B cell (primary cell): Measurements from ENCODE around the gene MAN2A2. TPM values are rescaled to one million over a fixed set of nuclear protein-coding genes. Genes with fewer than 3 reads are reported as not detected.
"Not testable (repeated sequence)": the region's sequence is repeated elsewhere in the genome, so short reads cannot be mapped to it uniquely, and the experiment has no call there.

Source experiments
- ATAC-seq: fragments of 200-7000 bp; cut with Tn5 transposase; one replicate; pipeline ENCODE4 v1.10.0; 2021; ENCODE audit warnings: low read depth, mild to moderate bottlenecking, moderate number of reproducible peaks, moderate library complexity
- CTCF ChIA-PET: fragments of 350-600 bp; sonication (Branson Sonifier 250); formaldehyde crosslinking; loops from one replicate; lab custom pipeline; 2021; ENCODE audit warnings: antibody characterized with exemption, inconsistent platforms; lab: Charles Lee
- POLR2A ChIA-PET: fragments of 350-600 bp; sonication (Branson Sonifier 250); formaldehyde crosslinking; loops from one replicate; lab custom pipeline; 2021; ENCODE audit warnings: antibody characterized with exemption; lab: Charles Lee
- DNase-seq: peaks from one replicate; pipeline ENCODE4 v3.0.0; 2013
- H2AFZ ChIP-seq: 2 replicates; pipeline ENCODE4 v1.6.1; 2012; ENCODE audit warnings: mild to moderate bottlenecking, low read depth, low read length; ENCODE audit not compliant: insufficient read depth, poor library complexity, severe bottlenecking
- H3K27ac ChIP-seq, 2 donors: 1 replicate in 1 of 2; 2 replicates in 1 of 2; pipeline ENCODE4 v1.5.1; 2012 to 2013; ENCODE audit warnings: low read length in 2 of 2, mild to moderate bottlenecking in 2 of 2, moderate library complexity in 1 of 2
- H3K27me3 ChIP-seq, 4 experiments: fragments of 200-600 bp in 1 of 4; sonication (generic) in 1 of 4; replicated peaks in 1 of 4; 1 replicate in 2 of 4; 2 replicates in 2 of 4; pipeline versions ENCODE4 v1.6.1 to v1.7.0; 2013 to 2016; ENCODE audit warnings: low read length in 3 of 4, mild to moderate bottlenecking in 2 of 4, mixed read lengths in 1 of 4, moderate library complexity in 1 of 4; ENCODE audit not compliant: insufficient read depth in 4 of 4, control insufficient read depth in 3 of 4; ENCODE audit errors: control extremely low read depth in 1 of 4
- H3K36me3 ChIP-seq, 2 experiments: replicated peaks in 1 of 2; 1 replicate in 1 of 2; 2 replicates in 1 of 2; pipeline versions ENCODE4 v1.6.1 to v1.7.1; 2013; ENCODE audit warnings: low read length in 1 of 2; ENCODE audit not compliant: insufficient read depth in 2 of 2, control insufficient read depth in 1 of 2; ENCODE audit errors: control extremely low read depth in 1 of 2, extremely low read depth in 1 of 2
- H3K4me1 ChIP-seq, 2 donors: fragments of 200-600 bp in 1 of 2; sonication (generic) in 1 of 2; 1 replicate in 1 of 2; 2 replicates in 1 of 2; pipeline versions ENCODE4 v1.5.1 to v1.6.1; 2013 to 2017; ENCODE audit warnings: low read length in 2 of 2; ENCODE audit not compliant: control insufficient read depth in 2 of 2, insufficient read depth in 2 of 2
- H3K4me2 ChIP-seq: replicated peaks from 2 replicates; pipeline ENCODE3; 2012; ENCODE audit warnings: mild to moderate bottlenecking, low read depth, low read length; ENCODE audit not compliant: poor library complexity, severe bottlenecking
- H3K4me3 ChIP-seq, 5 experiments: fragments of 200-600 bp in 1 of 5; sonication (generic) in 1 of 5; 1 replicate in 3 of 5; 2 replicates in 2 of 5; pipeline versions ENCODE4 v1.5.1 to v1.7.0; 2011 to 2016; ENCODE audit warnings: low read length in 4 of 5, mild to moderate bottlenecking in 4 of 5, low read depth in 2 of 5, control low read depth in 1 of 5, moderate library complexity in 1 of 5; ENCODE audit not compliant: insufficient read depth in 1 of 5; ENCODE audit errors: control extremely low read depth in 1 of 5, extremely low read depth in 1 of 5
- H3K79me2 ChIP-seq: fragments of 200-600 bp; sonication (generic); one replicate; pipeline ENCODE4 v1.6.0; 2016; ENCODE audit warnings: low read length; ENCODE audit not compliant: control insufficient read depth, insufficient read depth
- H3K9ac ChIP-seq: fragments of 200-600 bp; sonication (generic); 2 replicates; pipeline ENCODE4 v1.6.1; 2017; ENCODE audit warnings: mild to moderate bottlenecking, low read length, moderate library complexity
- H3K9me3 ChIP-seq, 3 donors: one replicate each; pipeline versions ENCODE4 v1.6.1 to v1.7.1; 2013; ENCODE audit warnings: low read length in 2 of 3; ENCODE audit not compliant: control insufficient read depth in 2 of 3, insufficient read depth in 1 of 3; ENCODE audit errors: control extremely low read depth in 1 of 3
- H4K20me1 ChIP-seq: 2 replicates; pipeline ENCODE4 v1.6.0; 2012; ENCODE audit warnings: mild to moderate bottlenecking, low read length; ENCODE audit not compliant: insufficient read depth, control insufficient read depth, poor library complexity, severe bottlenecking
- H3K27ac Mint-ChIP-seq: one replicate; pipeline ENCODE4 v1.8.0; 2021; ENCODE audit warnings: mixed read lengths
- H3K27me3 Mint-ChIP-seq: one replicate; pipeline ENCODE4 v1.8.0; 2021; ENCODE audit warnings: mixed read lengths
- H3K4me1 Mint-ChIP-seq: one replicate; pipeline ENCODE4 v1.8.0; 2021; ENCODE audit warnings: mixed read lengths
- H3K4me3 Mint-ChIP-seq: one replicate; pipeline ENCODE4 v1.8.0; 2021; ENCODE audit warnings: mixed read lengths
- H3K9me3 Mint-ChIP-seq: one replicate; pipeline ENCODE4 v1.8.0; 2022; ENCODE audit warnings: mixed read lengths; ENCODE audit not compliant: insufficient read depth
- CTCF ChIP-seq: fragments of 200-600 bp; IDR thresholded peaks from one replicate; pipeline ENCODE4 v1.8.0; 2022; ENCODE audit warnings: antibody characterized with exemption, mild to moderate bottlenecking
- EZH2 ChIP-seq: IDR thresholded peaks from 2 replicates; pipeline ENCODE4 v1.6.1; 2012; ENCODE audit warnings: borderline replicate concordance, low read depth, mild to moderate bottlenecking, moderate library complexity, low read length; ENCODE audit not compliant: insufficient read depth, poor library complexity, severe bottlenecking
- WGBS: methylation state at CpG from one replicate; pipeline ENCODE4 v1.1.5; 2013; ENCODE audit warnings: missing lambda C conversion rate; ENCODE audit not compliant: insufficient coverage; 5-methylcytosine and 5-hydroxymethylcytosine counted together
- intact Hi-C: fragments of 100-400 bp; cut with micrococcal nuclease; formaldehyde crosslinking; loops from one replicate; pipeline ENCODE4 v1.10.0; 2022
- polyA plus RNA-seq: library from polyadenylated mRNA; depleted of rRNA; stranded (reverse); fragments of >200 nt; gene quantifications from 2 replicates; pipeline ENCODE4 v1.2.3, GENCODE V29; 2012
- total RNA-seq, 2 donors: library from RNA; stranded (reverse); fragments of 120-200 nt in 1 of 2; gene quantifications; 1 replicate in 1 of 2; 2 replicates in 1 of 2; pipeline versions ENCODE4 v1.2.3 to v1.2.4, GENCODE V29; 2013 to 2022

The MAN2A2 gene
- total and polyA plus RNA-seq, 2 donors (not counting 1 experiment from before 2014, with no cell fraction given) = 180 to 234 TPM

GRCh38 chr15:90924375-90924774, 21.3 kb downstream of the MAN2A2 start:
- no peaks in the 10 kb centered on the region for H4K20me1 ChIP-seq
- intact Hi-C loops = no loop called here
- H3K27ac ChIP-seq = no peak overlapping the region
- no peak for DNase-seq
- ChIA-PET CTCF (interaction anchor here (4.6 kb wide), 1 partner anchor 8 kb away, joined by 40 read pairs; the partner anchor contains the start of genes HDDC3 and UNC45A), POLR2A (interaction anchor here (0.7 kb wide), 1 partner anchor 30 kb away, joined by 4 read pairs; no protein-coding TSS in a partner anchor)
- 74% methylated on average over 2 of the region's 5 CpGs for WGBS
- H3K4me3 Mint-ChIP-seq = no peak overlapping the region
- no peak for ATAC-seq
- H3K79me2 ChIP-seq = no peaks in the 10 kb centered on the region
- H3K9ac ChIP-seq = no peak overlapping the region
- H3K4me3 ChIP-seq = no peak overlapping the region
- H2AFZ ChIP-seq = no peak overlapping the region
- TF ChIP-seq EZH2 (no peak), CTCF (no peak)
- no peaks in the 10 kb centered on the region for H3K27me3 Mint-ChIP-seq
- no peak overlapping the region for H3K27ac Mint-ChIP-seq
- peaks cover 5% of the 10 kb centered on the region for H3K4me1 Mint-ChIP-seq
- no peaks in the 10 kb centered on the region for H3K9me3 ChIP-seq
- H3K27me3 ChIP-seq = no peaks in the 10 kb centered on the region
- no peak overlapping the region for H3K4me2 ChIP-seq
- H3K36me3 ChIP-seq = peaks cover 5 to 20% of the 10 kb centered on the region in 2 experiments
- peaks cover 3% of the 10 kb centered on the region in 2 donors for H3K4me1 ChIP-seq
- H3K9me3 Mint-ChIP-seq = no peaks in the 10 kb centered on the region

GRCh38 chr15:90926766-90927165, 23.7 kb downstream of the MAN2A2 start:
- H3K27me3 ChIP-seq, intact Hi-C loops, H3K9me3 ChIP-seq, H3K27me3 Mint-ChIP-seq, H2AFZ ChIP-seq, ATAC-seq, H3K9me3 Mint-ChIP-seq, H3K36me3 ChIP-seq, H3K4me3 Mint-ChIP-seq, H3K27ac ChIP-seq, H3K4me2 ChIP-seq, H4K20me1 ChIP-seq, DNase-seq, H3K79me2 ChIP-seq, POLR2A ChIA-PET, H3K4me3 ChIP-seq, H3K27ac Mint-ChIP-seq, H3K9ac ChIP-seq: not testable (repeated sequence)
- CTCF ChIA-PET = interaction anchor here (1.0 to 1.4 kb wide), 3 partner anchors 8 to 41 kb away, joined by 3 to 6 read pairs (median 5); partner anchors contain the start of gene UNC45A
- H3K4me1 Mint-ChIP-seq = peaks cover 23% of the 10 kb centered on the region
- WGBS = 100% methylated on average over 4 of the region's 10 CpGs
- peaks cover 19 to 24% of the 10 kb centered on the region in 2 donors for H3K4me1 ChIP-seq

- H3K27ac Mint-ChIP-seq, H3K27me3 ChIP-seq, H3K4me3 ChIP-seq, H4K20me1 ChIP-seq, H3K9me3 ChIP-seq, H3K36me3 ChIP-seq, H3K27me3 Mint-ChIP-seq, H3K27ac ChIP-seq, H2AFZ ChIP-seq, intact Hi-C loops, POLR2A ChIA-PET, H3K4me2 ChIP-seq, H3K9ac ChIP-seq, DNase-seq, H3K79me2 ChIP-seq, ATAC-seq, H3K9me3 Mint-ChIP-seq: not testable (repeated sequence)
- CTCF ChIA-PET = interaction anchor here (0.7 to 2.0 kb wide), 3 partner anchors 42 to 441 kb away, joined by 3 to 12 read pairs (median 4); no protein-coding TSS in a partner anchor
- 98% methylated on average over 6 of the region's 7 CpGs for WGBS
- H3K4me1 ChIP-seq = peaks cover 24 to 35% of the 10 kb centered on the region in 2 donors
- Mint-ChIP-seq H3K4me1 (peaks cover 29% of the 10 kb centered on the region), H3K4me3 (peak overlapping the region; percentile 35)
These were observed 25.0 kb downstream of the MAN2A2 start for GRCh38 chr15:90928106-90928505.
